Measurements from ENCODE around the gene PIBF1. TPM values are rescaled to one million over a fixed set of nuclear protein-coding genes. Genes with fewer than 3 reads are reported as not detected.

PIBF1 gene
- total RNA-seq, 1 donor from 2014 or later = 20.3 TPM

- Mint-ChIP-seq H3K9me3 (ENCODE audit: unreplicated experiment) (no peaks in the 10 kb centered on the region), H3K36me3 (ENCODE audit: unreplicated experiment) (no peaks in the 10 kb centered on the region), H3K4me3 (ENCODE audit: unreplicated experiment) (no peak overlapping the region), H3K4me1 (ENCODE audit: low read depth, unreplicated experiment) (no peaks in the 10 kb centered on the region), H3K27me3 (ENCODE audit: unreplicated experiment) (peaks cover 3% of the 10 kb centered on the region), H3K27ac (ENCODE audit: unreplicated experiment) (no peak overlapping the region)
- no peak for TF ChIP-seq CTCF (IDR thresholded peaks at IDR 0.05; ENCODE audit: partially characterized antibody, unreplicated experiment)
- DNase-seq = no peak
These were observed 236.4 kb downstream of the PIBF1 start for GRCh38 chr13:73018336-73018735.

GRCh38 chr13:73025217-73026012 lies 243.5 kb downstream of the PIBF1 start:
- Mint-ChIP-seq H3K27ac (ENCODE audit: unreplicated experiment) (no peak overlapping the region), H3K4me3 (ENCODE audit: unreplicated experiment) (no peak overlapping the region), H3K27me3 (ENCODE audit: unreplicated experiment) (no peaks in the 10 kb centered on the region), H3K9me3 (ENCODE audit: unreplicated experiment) (no peaks in the 10 kb centered on the region), H3K4me1 (ENCODE audit: low read depth, unreplicated experiment) (no peaks in the 10 kb centered on the region), H3K36me3 (ENCODE audit: unreplicated experiment) (no peaks in the 10 kb centered on the region)
- TF ChIP-seq CTCF (IDR thresholded peaks at IDR 0.05; ENCODE audit: partially characterized antibody, unreplicated experiment) = no peak
- no peak for DNase-seq

- no peaks in the 10 kb centered on the region for H3K9me3 Mint-ChIP-seq (ENCODE audit: unreplicated experiment)
- H3K36me3 Mint-ChIP-seq (ENCODE audit: unreplicated experiment) = no peaks in the 10 kb centered on the region
- H3K4me3 Mint-ChIP-seq (ENCODE audit: unreplicated experiment) = no peak overlapping the region
- no peak for DNase-seq
- H3K27ac Mint-ChIP-seq (ENCODE audit: unreplicated experiment) = no peak overlapping the region
- TF ChIP-seq CTCF (IDR thresholded peaks at IDR 0.05; ENCODE audit: partially characterized antibody, unreplicated experiment) = no peak
- no peaks in the 10 kb centered on the region for H3K4me1 Mint-ChIP-seq (ENCODE audit: low read depth, unreplicated experiment)
- no peaks in the 10 kb centered on the region for H3K27me3 Mint-ChIP-seq (ENCODE audit: unreplicated experiment)
These were observed 253.0 kb downstream of the PIBF1 start for GRCh38 chr13:73034901-73035300.

- no peaks in the 10 kb centered on the region for H3K9me3 Mint-ChIP-seq (ENCODE audit: unreplicated experiment)
- no peak for TF ChIP-seq CTCF (IDR thresholded peaks at IDR 0.05; ENCODE audit: partially characterized antibody, unreplicated experiment)
- no peak for DNase-seq
- H3K27me3 Mint-ChIP-seq (ENCODE audit: unreplicated experiment) = no peaks in the 10 kb centered on the region
- H3K4me3 Mint-ChIP-seq (ENCODE audit: unreplicated experiment) = no peak overlapping the region
- H3K27ac Mint-ChIP-seq (ENCODE audit: unreplicated experiment) = no peak overlapping the region
- H3K36me3 Mint-ChIP-seq (ENCODE audit: unreplicated experiment) = no peaks in the 10 kb centered on the region
- no peaks in the 10 kb centered on the region for H3K4me1 Mint-ChIP-seq (ENCODE audit: low read depth, unreplicated experiment)
These were observed 253.7 kb downstream of the PIBF1 start for GRCh38 chr13:73035660-73036059.

- Mint-ChIP-seq H3K27ac (ENCODE audit: unreplicated experiment) (no peak overlapping the region), H3K4me3 (ENCODE audit: unreplicated experiment) (no peak overlapping the region), H3K9me3 (ENCODE audit: unreplicated experiment) (no peaks in the 10 kb centered on the region), H3K27me3 (ENCODE audit: unreplicated experiment) (no peaks in the 10 kb centered on the region), H3K4me1 (ENCODE audit: low read depth, unreplicated experiment) (no peaks in the 10 kb centered on the region), H3K36me3 (ENCODE audit: unreplicated experiment) (no peaks in the 10 kb centered on the region)
- TF ChIP-seq CTCF (IDR thresholded peaks at IDR 0.05; ENCODE audit: partially characterized antibody, unreplicated experiment) = no peak
- DNase-seq = no peak
These were observed 254.6 kb downstream of the PIBF1 start for GRCh38 chr13:73036566-73036965.

Data from glutamatergic neuron (in vitro differentiated cells).